Heart right ventricle (tissue), 16 donors: ENCODE measurements around the gene CCL4. TPM values are rescaled to one million over a fixed set of nuclear protein-coding genes. Genes with fewer than 3 reads are reported as not detected.

ENCODE experiments used
- ATAC-seq, 8 donors: fragments of 200-7000 bp; cut with Tn5 transposase; one replicate each; pipeline ENCODE4 v1.9.1; 2020; ENCODE audit warnings: mild to moderate bottlenecking in 8 of 8, moderate library complexity in 8 of 8, moderate number of reproducible peaks in 1 of 8
- DNase-seq, 2 donors: peaks; one replicate each; pipeline ENCODE4 v3.0.0-alpha.2; 2020
- H3K27ac ChIP-seq, 10 donors: fragments of 200-600 bp; sonication (generic) in 2 of 10; one replicate each; pipeline versions ENCODE4 v1.5.0 to v1.8.0; 2020 to 2022; ENCODE audit warnings: mild to moderate bottlenecking in 3 of 10
- H3K27me3 ChIP-seq, 7 donors: fragments of 200-600 bp; one replicate each; pipeline ENCODE4 v1.8.0; 2021 to 2022; ENCODE audit warnings: mild to moderate bottlenecking in 2 of 7
- H3K36me3 ChIP-seq, 9 donors: fragments of 200-600 bp; sonication (generic) in 1 of 9; one replicate each; pipeline versions ENCODE4 v1.5.0 to v1.8.0; 2020 to 2022; ENCODE audit warnings: mild to moderate bottlenecking in 2 of 9
- H3K4me1 ChIP-seq, 9 donors: fragments of 200-600 bp; sonication (generic) in 1 of 9; one replicate each; pipeline versions ENCODE4 v1.5.0 to v1.8.0; 2020 to 2022; ENCODE audit warnings: mild to moderate bottlenecking in 4 of 9
- H3K4me3 ChIP-seq, 10 donors: fragments of 200-600 bp; sonication (generic) in 2 of 10; one replicate each; pipeline versions ENCODE4 v1.5.0 to v1.8.0; 2020 to 2022; ENCODE audit warnings: mild to moderate bottlenecking in 7 of 10, moderate library complexity in 2 of 10
- H3K9me3 ChIP-seq, 11 donors: fragments of 200-600 bp in 10 of 11; sonication (generic) in 2 of 11; one replicate each; pipeline versions ENCODE4 v1.5.0 to v1.8.0; 2013 to 2022; ENCODE audit warnings: mild to moderate bottlenecking in 2 of 11, control low read depth in 1 of 11, moderate library complexity in 1 of 11
- CTCF ChIP-seq, 9 donors: fragments of 200-600 bp; sonication (generic) in 2 of 9; IDR thresholded peaks; one replicate each; pipeline versions ENCODE4 v1.5.0 to v1.8.0; 2021 to 2022; ENCODE audit warnings: antibody characterized with exemption in 9 of 9, mild to moderate bottlenecking in 5 of 9, moderate library complexity in 1 of 9
- WGBS, 2 donors: extraction: QIAGEN DNeasy Blood & Tissue Kit; methylation state at CpG; one replicate each; pipeline ENCODE4 v1.1.7; 2013; ENCODE audit warnings: inconsistent platforms in 1 of 2; 5-methylcytosine and 5-hydroxymethylcytosine counted together
- intact Hi-C, 10 donors: fragments of 100-400 bp; cut with DNase I; formaldehyde crosslinking; loops; one replicate each; pipeline versions ENCODE4 v1.11.1 to v1.14.2; 2022
- polyA plus RNA-seq, 2 donors: library from polyadenylated mRNA; stranded (reverse); fragments of 200-250 nt; gene quantifications; one replicate each; pipeline ENCODE4 v1.2.3, GENCODE V29; 2013
- total RNA-seq, 10 donors: library from RNA; stranded (reverse); fragmentation: NEBNext Ultra II Directional in 3 of 10; extraction: Animal tissue kit (Norgen Biotek cat#: 25700) in 3 of 10; gene quantifications; one replicate each; pipeline versions ENCODE4 v1.2.1 to v1.2.4, GENCODE V29; 2021 to 2023
- donor health status: Arrhythmogenic right ventricular cardiomyopathy.
- donor health status: ischemic (EF 13 %, LVEDD 7.1; RV severe dilation, severe dysfunction).
- donor health status: healthy with polysubstance abuse.
- donor health status: DM: no; HTN: yes; CAD: no.
- donor health status: DM: no; HTN: no; CAD: no.
- donor health status: ischemic (EF 25% LVEDD 6.9; RV normal size, moderate dysfunction).
- donor health status: ischemic (EF 25% LVEDD 5.7; RV mildly dilated, moderate dysfunction).
- donor health status: healthy.
- donor health status: DM: yes; HTN: yes; CAD: no.
- donor health status: Ischemic cardiomyopathy.
- donor health status: ischemic (EF 35%, LVEDD 5.7; RV mildly dilated, moderate dysfunction).
- donor health status: nonischemic (EF 11% LVEDD 7.7; RV severe dilation, severe dysfunction).
- donor health status: DM: yes; HTN: yes; CAD: no.
- donor health status: PGD.
- donor health status: ischemic (EF 29% LVEDD 5.4; RV normal size, mild dysfunction).
- donor health status: nonischemic (EF 23%, LVEDD 6.1; RV moderate dilation, normal function).

The CCL4 gene
- total and polyA plus RNA-seq, 12 donors, result 0.32 to 18.2 (median 0.78) TPM

- no peak for TF ChIP-seq CTCF (IDR thresholded peaks at IDR 0.05)
- Histone ChIP-seq H3K9me3 (no peaks in the 10 kb centered on the region), H3K4me1 (peaks cover 0 to 27% (median 0%) of the 10 kb centered on the region in 9 donors), H3K4me3 (no peak overlapping the region), H3K36me3 (no peaks in the 10 kb centered on the region), H3K27me3 (peaks cover 0 to 49% (median 0%) of the 10 kb centered on the region in 7 donors), H3K27ac (no peak overlapping the region)
- ATAC-seq (no peak), DNase-seq (no peak)
- 80 to 90% methylated on average over 1 of the region's 1 CpG for WGBS, 2 donors
- intact Hi-C loops, result no loop called here
These were observed 32.4 kb downstream of the CCL4 start for GRCh38 chr17:36136036-36136435.

GRCh38 chr17:36136439-36136838 is 32.8 kb downstream of the CCL4 start:
- 75 to 76% methylated on average over 1 of the region's 1 CpG for WGBS, 2 donors

GRCh38 chr17:36142235-36142634 is 38.6 kb downstream of the CCL4 start:
- no peak for ATAC-seq
- TF ChIP-seq CTCF (IDR thresholded peaks at IDR 0.05), result no peak

More at GRCh38 chr17:36136439-36136838, 32.8 kb downstream of the CCL4 start:
- H3K4me1 ChIP-seq, result peaks cover 0 to 23% (median 0%) of the 10 kb centered on the region in 9 donors
- intact Hi-C loops, result no loop called here
- DNase-seq (no peak), ATAC-seq (no peak)
- H3K4me3 ChIP-seq, result no peak overlapping the region
- H3K36me3 ChIP-seq, result no peaks in the 10 kb centered on the region
- no peak for TF ChIP-seq CTCF (IDR thresholded peaks at IDR 0.05)
- no peaks in the 10 kb centered on the region for H3K9me3 ChIP-seq
- no peak overlapping the region for H3K27ac ChIP-seq
- H3K27me3 ChIP-seq, result peaks cover 0 to 48% (median 0%) of the 10 kb centered on the region in 7 donors

GRCh38 chr17:36142806-36143205 is 39.2 kb downstream of the CCL4 start:
- Histone ChIP-seq H3K4me1 (no peaks in the 10 kb centered on the region), H3K9me3 (no peaks in the 10 kb centered on the region), H3K36me3 (no peaks in the 10 kb centered on the region), H3K27ac (no peak overlapping the region), H3K27me3 (peaks cover 0 to 17% (median 0%) of the 10 kb centered on the region in 7 donors), H3K4me3 (no peak overlapping the region)
- intact Hi-C loops, result loop anchor here in 3 of 10 donors (5.0 to 10.0 kb wide), 3 partner anchors 58 to 178 kb away; no protein-coding TSS in a partner anchor
- no peak for TF ChIP-seq CTCF (IDR thresholded peaks at IDR 0.05)
- no peak for DNase-seq
- ATAC-seq, result no peak
- WGBS, 2 donors, result 88 to 94% methylated on average over 8 of the region's 8 CpGs

More at GRCh38 chr17:36142235-36142634, 38.6 kb downstream of the CCL4 start:
- Histone ChIP-seq H3K4me3 (no peak overlapping the region), H3K27ac (no peak overlapping the region), H3K36me3 (no peaks in the 10 kb centered on the region), H3K27me3 (peaks cover 0 to 22% (median 0%) of the 10 kb centered on the region in 7 donors), H3K4me1 (no peaks in the 10 kb centered on the region), H3K9me3 (no peaks in the 10 kb centered on the region)
- no peak for DNase-seq
- intact Hi-C loops, result loop anchor here in 3 of 10 donors (5.0 to 10.0 kb wide), 3 partner anchors 57 to 177 kb away; no protein-coding TSS in a partner anchor
